ENCODE results near the gene MGAT5. TPM values are rescaled to one million over a fixed set of nuclear protein-coding genes. Genes with fewer than 3 reads are reported as not detected.

MGAT5 gene
- total RNA-seq, 2 donors from 2014 or later, result 61.7 to 63.2 TPM

GRCh38 chr2:134295441-134295840 is 41.6 kb downstream of the MGAT5 start:
- intact Hi-C loops (cut with DNase I), result no loop called here
- TF ChIP-seq CTCF (IDR thresholded peaks at IDR 0.05), result no peak
- Histone ChIP-seq H3K4me1 (peaks cover 4% of the 10 kb centered on the region), H3K27me3 (no peaks in the 10 kb centered on the region), H3K36me3 (no peaks in the 10 kb centered on the region), H3K9me3 (no peaks in the 10 kb centered on the region), H3K27ac (no peak overlapping the region), H3K9ac (ENCODE audit: low read depth in 2 of 2, low read length in 2 of 2) (no peak overlapping the region), H3K4me3 (no peak overlapping the region)
- DNase-seq, result no peak

DNA sequence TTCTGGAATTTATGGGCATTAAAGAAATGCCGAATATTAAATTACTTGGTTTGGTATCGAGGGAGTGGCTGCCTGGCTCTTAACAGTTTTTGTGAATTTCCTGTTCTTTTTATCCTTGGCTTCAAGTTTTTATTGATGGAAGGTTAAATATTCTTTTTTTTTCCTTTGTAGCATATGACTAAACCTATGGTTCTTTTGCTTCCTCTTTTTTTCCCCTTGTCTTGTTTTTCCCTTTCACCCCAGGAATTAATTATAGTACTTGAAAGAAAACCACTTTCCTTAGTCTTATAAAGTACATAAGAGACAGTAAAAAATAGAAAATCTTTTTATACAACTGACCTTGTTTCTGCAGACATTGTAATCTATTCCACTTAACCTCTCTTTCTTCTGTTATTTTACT is 42.4 kb downstream of the MGAT5 start:
- Histone ChIP-seq H3K27ac (no peak overlapping the region), H3K27me3 (no peaks in the 10 kb centered on the region), H3K36me3 (no peaks in the 10 kb centered on the region), H3K9me3 (no peaks in the 10 kb centered on the region), H3K4me3 (no peak overlapping the region), H3K9ac (ENCODE audit: low read depth in 2 of 2, low read length in 2 of 2) (no peak overlapping the region), H3K4me1 (peaks cover 4% of the 10 kb centered on the region)
- intact Hi-C loops (cut with DNase I), result no loop called here
- no peak for DNase-seq
- no peak for TF ChIP-seq CTCF (IDR thresholded peaks at IDR 0.05)

GRCh38 chr2:134299334-134299733 is 45.5 kb downstream of the MGAT5 start:
- intact Hi-C loops (cut with DNase I), result no loop called here
- no peaks in the 10 kb centered on the region for H3K27me3 ChIP-seq
- DNase-seq, result no peak
- no peak for TF ChIP-seq CTCF (IDR thresholded peaks at IDR 0.05)
- H3K9me3 ChIP-seq, result no peaks in the 10 kb centered on the region
- no peaks in the 10 kb centered on the region for H3K36me3 ChIP-seq
- H3K27ac ChIP-seq, result no peak overlapping the region
- H3K4me1 ChIP-seq, result no peaks in the 10 kb centered on the region
- no peak overlapping the region for H3K9ac ChIP-seq (ENCODE audit: low read depth in 2 of 2, low read length in 2 of 2)
- H3K4me3 ChIP-seq, result no peak overlapping the region

- no peak for TF ChIP-seq CTCF (IDR thresholded peaks at IDR 0.05)
- intact Hi-C loops (cut with DNase I), result no loop called here
- no peak overlapping the region for H3K4me3 ChIP-seq
- no peak for DNase-seq
- no peaks in the 10 kb centered on the region for H3K27me3 ChIP-seq
- no peak overlapping the region for H3K9ac ChIP-seq (ENCODE audit: low read depth in 2 of 2, low read length in 2 of 2)
- H3K36me3 ChIP-seq, result no peaks in the 10 kb centered on the region
- H3K4me1 ChIP-seq, result no peaks in the 10 kb centered on the region
- no peaks in the 10 kb centered on the region for H3K9me3 ChIP-seq
- H3K27ac ChIP-seq, result no peak overlapping the region
Measured at GRCh38 chr2:134300585-134300984, 46.7 kb downstream of the MGAT5 start.

GRCh38 chr2:134301099-134301927 is 47.4 kb downstream of the MGAT5 start:
- H3K9ac ChIP-seq (ENCODE audit: low read depth in 2 of 2, low read length in 2 of 2), result no peak overlapping the region
- H3K4me3 ChIP-seq, result no peak overlapping the region
- no peaks in the 10 kb centered on the region for H3K36me3 ChIP-seq
- no peaks in the 10 kb centered on the region for H3K4me1 ChIP-seq
- intact Hi-C loops (cut with DNase I), result no loop called here
- no peaks in the 10 kb centered on the region for H3K27me3 ChIP-seq
- DNase-seq, result no peak
- no peak overlapping the region for H3K27ac ChIP-seq
- no peak for TF ChIP-seq CTCF (IDR thresholded peaks at IDR 0.05)
- H3K9me3 ChIP-seq, result no peaks in the 10 kb centered on the region
